Panc1 (cell line): ENCODE results near the gene CWF19L1.

ENCODE experiments used
- CTCF ChIP-seq: fragments of 450-650 bp; IDR thresholded peaks from 2 replicates; pipeline ENCODE4 v1.5.1; 2017; ENCODE audit warnings: mild to moderate bottlenecking
- POLR2AphosphoS5 ChIP-seq: IDR thresholded peaks from 2 replicates; pipeline ENCODE4 v1.6.1; 2012; ENCODE audit warnings: mild to moderate bottlenecking, low read depth, low read length, moderate library complexity
- TCF7L2 ChIP-seq: IDR thresholded peaks from 2 replicates; pipeline ENCODE4 v1.6.1; 2011; ENCODE audit warnings: mild to moderate bottlenecking, low read depth, low read length, inconsistent platforms

GRCh38 chr10:100216006-100216405 lies 51.4 kb downstream of the CWF19L1 start:
- no peak for TF ChIP-seq CTCF
- TF ChIP-seq TCF7L2 = no peak
- no peak for TF ChIP-seq POLR2AphosphoS5
